HL-60 (cell line): ENCODE results near the gene TET3.

ENCODE experiments used
- DNase-seq, 2 experiments: peaks; one replicate each; pipeline ENCODE4 v3.0.0-alpha.2; 2010 to 2020; ENCODE audit warnings: low read depth in 1 of 2, low spot score in 1 of 2
- H3K27ac ChIP-seq: fragments of 250-450 bp; sonication (Bioruptor Pico); replicated peaks from 2 replicates; pipeline ENCODE4 v1.5.1; 2020; ENCODE audit warnings: mild to moderate bottlenecking, moderate library complexity
- H3K27me3 ChIP-seq: fragments of 250-450 bp; sonication (Bioruptor Pico); 2 replicates; pipeline ENCODE4 v1.5.1; 2021; ENCODE audit warnings: mild to moderate bottlenecking, moderate library complexity; ENCODE audit not compliant: insufficient read depth, poor library complexity, severe bottlenecking
- H3K4me3 ChIP-seq: replicated peaks from 2 replicates; pipeline ENCODE4 v1.5.1; 2011; ENCODE audit warnings: mild to moderate bottlenecking, control low read depth, low read length; ENCODE audit not compliant: insufficient read depth
- GABPA ChIP-seq: IDR thresholded peaks from 2 replicates; pipeline ENCODE4 v1.6.1; 2012; ENCODE audit warnings: low read depth
- POLR2AphosphoS5 ChIP-seq: IDR thresholded peaks from 2 replicates; pipeline ENCODE4 v1.6.1; 2012; ENCODE audit warnings: low read depth
- SPI1 ChIP-seq: IDR thresholded peaks from 2 replicates; pipeline ENCODE4 v1.6.1; 2012; ENCODE audit warnings: low read depth, mild to moderate bottlenecking, borderline replicate concordance
- long read RNA-seq: library from polyadenylated mRNA; unstranded; transcript quantifications from one replicate; pipeline ENCODE4 v2.0.0, GENCODE V29; 2020
- TF ChIP-seq, protein P1 (sequence below): IDR thresholded peaks from 2 replicates; pipeline ENCODE4 v1.6.1; 2012; ENCODE audit warnings: low read depth; ENCODE audit not compliant: insufficient replicate concordance
- TF ChIP-seq, protein P2 (sequence below): IDR thresholded peaks from one replicate; pipeline ENCODE4 v1.5.1; 2011; ENCODE audit warnings: low read length, control low read depth, inconsistent platforms; ENCODE audit not compliant: insufficient read depth

TET3 gene
- long read RNA-seq, partial matches to known transcripts = 0 of 8 reads
- long read RNA-seq, other reads (novel, unspliced or antisense) = 8 of 8 reads

DNA sequence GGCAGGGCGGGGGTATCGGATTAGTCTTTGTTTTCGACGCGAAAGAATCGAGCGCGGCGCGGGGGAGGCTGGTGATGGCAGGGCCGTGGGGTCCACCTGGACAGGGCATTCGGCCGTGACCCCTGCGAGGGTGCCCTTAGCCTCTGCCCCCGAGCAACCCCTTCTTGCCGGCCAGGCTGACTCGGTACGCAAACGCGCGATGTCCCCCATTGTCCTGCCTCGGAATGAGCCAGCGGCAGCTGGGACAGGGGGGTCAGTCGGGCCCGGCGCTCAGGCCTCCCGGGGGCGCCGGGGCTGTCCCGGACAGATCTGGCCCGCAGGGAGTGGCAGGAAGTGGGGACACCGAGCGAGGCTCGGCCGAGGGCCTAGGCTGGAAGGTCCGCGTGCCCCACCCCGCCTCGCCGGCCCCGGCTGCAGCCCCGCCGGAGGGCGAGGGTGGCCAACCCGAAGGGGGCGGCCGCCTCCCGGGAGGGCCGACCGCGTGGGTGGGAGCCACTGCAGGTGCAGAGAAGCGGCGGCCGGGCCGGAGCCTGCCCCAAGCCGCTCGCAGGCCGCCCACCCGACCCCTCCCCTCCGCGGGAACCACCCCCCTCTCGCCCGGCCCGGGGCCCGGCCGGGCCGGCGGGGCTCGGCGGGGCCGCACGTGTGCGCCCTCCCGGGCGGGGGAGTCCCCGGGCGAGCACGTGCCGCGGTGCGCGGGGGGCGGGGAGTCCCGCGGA is at the start of gene TET3:
Gene TET3 (plus strand): TSS at position 708 of the 719 bp plus-strand sequence. CDS start 1,494 bp downstream, outside the sequence.
- peak within 1 kb of the TSS; percentile 54 for H3K4me3 ChIP-seq
- no peaks in the 10 kb centered on the region for H3K27me3 ChIP-seq
- no peak for DNase-seq
- no peak for TF ChIP-seq GABPA
- TF ChIP-seq SPI1 = no peak
- no peak for TF ChIP-seq POLR2AphosphoS5
- TF ChIP-seq, protein P1, sequence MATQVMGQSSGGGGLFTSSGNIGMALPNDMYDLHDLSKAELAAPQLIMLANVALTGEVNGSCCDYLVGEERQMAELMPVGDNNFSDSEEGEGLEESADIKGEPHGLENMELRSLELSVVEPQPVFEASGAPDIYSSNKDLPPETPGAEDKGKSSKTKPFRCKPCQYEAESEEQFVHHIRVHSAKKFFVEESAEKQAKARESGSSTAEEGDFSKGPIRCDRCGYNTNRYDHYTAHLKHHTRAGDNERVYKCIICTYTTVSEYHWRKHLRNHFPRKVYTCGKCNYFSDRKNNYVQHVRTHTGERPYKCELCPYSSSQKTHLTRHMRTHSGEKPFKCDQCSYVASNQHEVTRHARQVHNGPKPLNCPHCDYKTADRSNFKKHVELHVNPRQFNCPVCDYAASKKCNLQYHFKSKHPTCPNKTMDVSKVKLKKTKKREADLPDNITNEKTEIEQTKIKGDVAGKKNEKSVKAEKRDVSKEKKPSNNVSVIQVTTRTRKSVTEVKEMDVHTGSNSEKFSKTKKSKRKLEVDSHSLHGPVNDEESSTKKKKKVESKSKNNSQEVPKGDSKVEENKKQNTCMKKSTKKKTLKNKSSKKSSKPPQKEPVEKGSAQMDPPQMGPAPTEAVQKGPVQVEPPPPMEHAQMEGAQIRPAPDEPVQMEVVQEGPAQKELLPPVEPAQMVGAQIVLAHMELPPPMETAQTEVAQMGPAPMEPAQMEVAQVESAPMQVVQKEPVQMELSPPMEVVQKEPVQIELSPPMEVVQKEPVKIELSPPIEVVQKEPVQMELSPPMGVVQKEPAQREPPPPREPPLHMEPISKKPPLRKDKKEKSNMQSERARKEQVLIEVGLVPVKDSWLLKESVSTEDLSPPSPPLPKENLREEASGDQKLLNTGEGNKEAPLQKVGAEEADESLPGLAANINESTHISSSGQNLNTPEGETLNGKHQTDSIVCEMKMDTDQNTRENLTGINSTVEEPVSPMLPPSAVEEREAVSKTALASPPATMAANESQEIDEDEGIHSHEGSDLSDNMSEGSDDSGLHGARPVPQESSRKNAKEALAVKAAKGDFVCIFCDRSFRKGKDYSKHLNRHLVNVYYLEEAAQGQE = no peak
- TF ChIP-seq, protein P2, sequence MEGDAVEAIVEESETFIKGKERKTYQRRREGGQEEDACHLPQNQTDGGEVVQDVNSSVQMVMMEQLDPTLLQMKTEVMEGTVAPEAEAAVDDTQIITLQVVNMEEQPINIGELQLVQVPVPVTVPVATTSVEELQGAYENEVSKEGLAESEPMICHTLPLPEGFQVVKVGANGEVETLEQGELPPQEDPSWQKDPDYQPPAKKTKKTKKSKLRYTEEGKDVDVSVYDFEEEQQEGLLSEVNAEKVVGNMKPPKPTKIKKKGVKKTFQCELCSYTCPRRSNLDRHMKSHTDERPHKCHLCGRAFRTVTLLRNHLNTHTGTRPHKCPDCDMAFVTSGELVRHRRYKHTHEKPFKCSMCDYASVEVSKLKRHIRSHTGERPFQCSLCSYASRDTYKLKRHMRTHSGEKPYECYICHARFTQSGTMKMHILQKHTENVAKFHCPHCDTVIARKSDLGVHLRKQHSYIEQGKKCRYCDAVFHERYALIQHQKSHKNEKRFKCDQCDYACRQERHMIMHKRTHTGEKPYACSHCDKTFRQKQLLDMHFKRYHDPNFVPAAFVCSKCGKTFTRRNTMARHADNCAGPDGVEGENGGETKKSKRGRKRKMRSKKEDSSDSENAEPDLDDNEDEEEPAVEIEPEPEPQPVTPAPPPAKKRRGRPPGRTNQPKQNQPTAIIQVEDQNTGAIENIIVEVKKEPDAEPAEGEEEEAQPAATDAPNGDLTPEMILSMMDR = no peak
- H3K27ac ChIP-seq = peak within 1 kb of the TSS; percentile 85

DNA sequence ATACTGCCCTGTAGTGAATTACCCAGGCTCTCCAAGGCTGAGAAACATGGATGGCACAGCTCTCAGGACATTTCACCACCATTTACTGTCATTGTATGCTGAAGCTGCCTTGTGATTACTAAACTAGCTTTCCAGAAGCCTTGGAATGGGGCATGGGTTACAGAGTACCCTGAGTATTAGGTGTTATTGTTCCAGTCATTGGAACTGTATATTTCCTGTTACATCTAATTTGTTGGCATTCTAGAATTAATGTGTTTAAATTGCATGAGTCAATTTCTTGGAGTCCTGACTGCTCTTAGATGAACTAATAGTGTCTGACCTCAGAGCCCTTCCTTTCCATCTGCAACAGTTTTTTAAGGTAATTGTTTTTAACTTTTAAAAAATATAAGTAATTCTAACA is 49.1 kb upstream of the TET3 start:
- H3K27me3 ChIP-seq = no peaks in the 10 kb centered on the region
- H3K4me3 ChIP-seq = no peak overlapping the region
- no peak overlapping the region for H3K27ac ChIP-seq
- TF ChIP-seq GABPA (no peak), POLR2AphosphoS5 (no peak), SPI1 (no peak)
- TF ChIP-seq, protein P1 = no peak
- TF ChIP-seq, protein P2 = no peak
- DNase-seq = no peak

DNA sequence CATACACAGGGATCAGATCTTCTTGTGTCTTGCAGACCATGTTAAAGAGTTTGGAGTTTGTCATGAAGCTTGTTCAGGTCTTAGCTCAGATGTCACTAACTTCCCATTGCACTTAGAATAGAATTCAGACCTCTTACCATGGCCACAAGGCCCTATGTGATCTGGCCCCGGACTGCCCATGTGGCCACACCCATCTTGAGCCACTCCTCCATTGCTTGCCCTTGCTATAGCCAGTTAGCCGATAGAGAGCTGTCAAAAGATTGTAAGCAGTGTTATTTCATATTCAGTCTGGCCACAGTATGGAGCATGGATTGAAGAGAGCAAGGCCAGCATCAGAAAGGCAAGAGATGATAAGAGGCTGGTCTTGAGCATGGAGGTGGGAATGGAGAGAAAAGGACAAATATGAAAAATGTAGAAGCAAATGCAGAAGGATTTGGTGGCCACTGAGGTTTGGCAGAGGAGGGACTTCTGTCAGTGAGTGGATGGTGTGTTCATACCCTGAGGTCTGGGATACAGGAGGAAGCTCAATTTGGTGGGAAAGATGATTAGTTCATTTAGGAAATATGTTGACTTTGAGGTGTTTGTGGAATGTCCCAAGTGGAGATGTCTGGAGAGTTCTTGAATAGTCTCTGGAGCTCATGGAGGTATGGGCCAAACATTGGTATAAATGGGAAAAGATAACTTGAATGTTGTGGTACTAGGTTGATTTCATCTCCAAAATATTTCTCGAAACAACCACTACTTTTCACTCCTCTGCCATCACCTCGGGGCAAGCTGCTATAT is 47.4 kb upstream of the TET3 start:
- H3K4me3 ChIP-seq = no peak overlapping the region
- no peak overlapping the region for H3K27ac ChIP-seq
- no peaks in the 10 kb centered on the region for H3K27me3 ChIP-seq
- TF ChIP-seq, protein P2 = no peak
- no peak for DNase-seq
